HepG2 (cell line): Measurements from ENCODE around the gene ZNF563. TPM values are rescaled to one million over a fixed set of nuclear protein-coding genes. Genes with fewer than 3 reads are reported as not detected.

Experiments used
- ATF1 ChIP-seq: IDR thresholded peaks from 2 replicates; pipeline ENCODE4 v1.6.1; 2016; ENCODE audit warnings: mild to moderate bottlenecking, control low read depth
- ATRX ChIP-seq: sonication (generic); formaldehyde crosslinking; IDR thresholded peaks from 2 replicates; pipeline ENCODE4 v1.4.0; 2020; ENCODE audit warnings: missing genetic modification reagents, borderline replicate concordance
- CHCHD3 ChIP-seq: sonication (generic); formaldehyde crosslinking; IDR thresholded peaks from 2 replicates; pipeline ENCODE4 v1.8.0; 2022; ENCODE audit warnings: mild to moderate bottlenecking, missing genetic modification reagents, moderate library complexity
- GABPB1 ChIP-seq: IDR thresholded peaks from 2 replicates; pipeline ENCODE4 v1.6.1; 2016; ENCODE audit warnings: mild to moderate bottlenecking, missing genetic modification reagents, moderate library complexity, missing compliant biosample characterization
- HIC2 ChIP-seq: sonication (generic); formaldehyde crosslinking; IDR thresholded peaks from 2 replicates; pipeline ENCODE4 v1.9.0; 2022; ENCODE audit warnings: low read depth, missing genetic modification reagents
- HNRNPL ChIP-seq: fragments of 200-400 bp; formaldehyde crosslinking; IDR thresholded peaks from 2 replicates; pipeline ENCODE4 v1.6.1; 2017; ENCODE audit warnings: mild to moderate bottlenecking, low read depth, low read length
- MYPOP ChIP-seq: sonication (generic); formaldehyde crosslinking; IDR thresholded peaks from 2 replicates; pipeline ENCODE4 v1.8.1; 2023; ENCODE audit warnings: mild to moderate bottlenecking, moderate library complexity, missing genetic modification reagents
- PLSCR1 ChIP-seq: sonication (generic); formaldehyde crosslinking; IDR thresholded peaks from 2 replicates; pipeline ENCODE4 v1.5.0; 2020; ENCODE audit warnings: missing genetic modification reagents, mild to moderate bottlenecking, borderline replicate concordance
- PRPF4 ChIP-seq: fragments of 200-400 bp; formaldehyde crosslinking; IDR thresholded peaks from 2 replicates; pipeline ENCODE4 v1.6.1; 2016; ENCODE audit warnings: low read length, low read depth; ENCODE audit not compliant: poor library complexity, severe bottlenecking
- SP4 ChIP-seq: sonication (generic); formaldehyde crosslinking; IDR thresholded peaks from 2 replicates; pipeline ENCODE4 v1.8.1; 2023; ENCODE audit warnings: mild to moderate bottlenecking, missing genetic modification reagents
- TAF15 ChIP-seq: fragments of 200-400 bp; formaldehyde crosslinking; IDR thresholded peaks from one replicate; pipeline ENCODE4 v1.6.1; 2018; ENCODE audit warnings: mild to moderate bottlenecking, low read depth, low read length; ENCODE audit not compliant: poor library complexity, severe bottlenecking
- TEAD3 ChIP-seq: optimal IDR thresholded peaks from 2 replicates; pipeline ENCODE3; 2016; ENCODE audit warnings: borderline replicate concordance
- TP53 ChIP-seq: sonication (generic); formaldehyde crosslinking; conservative IDR thresholded peaks from 2 replicates; pipeline ENCODE4 v1.4.0; 2020; ENCODE audit warnings: missing genetic modification reagents
- U2AF2 ChIP-seq: fragments of 200-400 bp; formaldehyde crosslinking; IDR thresholded peaks from 2 replicates; pipeline ENCODE4 v1.6.1; 2017; ENCODE audit warnings: low read depth, mild to moderate bottlenecking, low read length
- ZBTB38 ChIP-seq: sonication (generic); formaldehyde crosslinking; IDR thresholded peaks from 2 replicates; pipeline ENCODE4 v1.5.1; 2020; ENCODE audit warnings: mild to moderate bottlenecking, missing genetic modification reagents
- ZFP36L2 ChIP-seq: sonication (generic); formaldehyde crosslinking; IDR thresholded peaks from 2 replicates; pipeline ENCODE4 v1.4.0; 2020; ENCODE audit warnings: missing genetic modification reagents
- ZNF12 ChIP-seq: sonication (generic); formaldehyde crosslinking; IDR thresholded peaks from 2 replicates; pipeline ENCODE4 v1.5.0; 2020; ENCODE audit warnings: missing genetic modification reagents
- ZNF7 ChIP-seq: IDR thresholded peaks from 2 replicates; pipeline ENCODE4 v1.6.1; 2016; ENCODE audit warnings: missing biosample characterization, missing genetic modification reagents
- ZNF710 ChIP-seq: sonication (generic); formaldehyde crosslinking; IDR thresholded peaks from 2 replicates; pipeline ENCODE4 v1.5.0; 2020; ENCODE audit warnings: mild to moderate bottlenecking, missing genetic modification reagents, borderline replicate concordance
- ZNF816 ChIP-seq: sonication (generic); formaldehyde crosslinking; IDR thresholded peaks from 2 replicates; pipeline ENCODE4 v1.8.0; 2022; ENCODE audit warnings: missing genetic modification reagents, mild to moderate bottlenecking, borderline replicate concordance
- ZSCAN29 ChIP-seq: sonication (generic); formaldehyde crosslinking; conservative IDR thresholded peaks from 2 replicates; pipeline ENCODE4 v1.4.0; 2020; ENCODE audit warnings: mild to moderate bottlenecking, missing genetic modification reagents
- polyA plus RNA-seq, 8 experiments: library from polyadenylated mRNA; depleted of rRNA in 3 of 8; stranded (reverse) in 7 of 8; unstranded in 1 of 8; fragments of >200 nt; fragmentation: Illumina TruSeq in 4 of 8; extraction: Trizol in 4 of 8; gene quantifications; 2 replicates each; pipeline versions ENCODE4 v1.2.1 to v1.2.3, GENCODE V29; 2011 to 2016; ENCODE audit warnings: low read depth in 4 of 8, missing spikeins in 1 of 8, mixed read lengths in 1 of 8; ENCODE audit not compliant: insufficient read depth in 1 of 8
- total RNA-seq, 5 experiments: library from RNA; depleted of rRNA; stranded (reverse); fragments of >200 nt; fragmentation: Illumina TruSeq; extraction: Trizol; gene quantifications; 2 replicates each; pipeline ENCODE4 v1.2.3, GENCODE V29; 2016; ENCODE audit warnings: low read depth in 1 of 5

ZNF563 gene
- total and polyA plus RNA-seq, 2 of the 13 experiments (the other 11 are each of a cell fraction or from before 2014, with no cell fraction given): 7.5 to 19.5 TPM

- TF ChIP-seq U2AF2 (peak; percentile 30; the same call in 1 of the 2 replicates), PLSCR1 (CRISPR knock-in tag) (no peak), GABPB1 (CRISPR knock-in tag) (peak; percentile 63), ZNF816 (CRISPR knock-in tag) (no peak), CHCHD3 (CRISPR knock-in tag) (no peak), HIC2 (CRISPR knock-in tag) (peak; percentile 40; the same call in 1 of the 2 replicates), ZSCAN29 (CRISPR knock-in tag) (no peak), ZNF710 (CRISPR knock-in tag) (no peak; the same call in 1 of the 2 replicates), ZBTB38 (CRISPR knock-in tag) (peak; percentile 62), TP53 (CRISPR knock-in tag) (no peak), ZNF7 (CRISPR knock-in tag) (no peak), ATF1 (CRISPR knock-in tag) (no peak), HNRNPL (peak; percentile 77; the same call in 1 of the 2 replicates), TEAD3 (CRISPR knock-in tag) (peak; percentile 67), SP4 (peak; percentile 98), ATRX (CRISPR knock-in tag) (no peak), ZFP36L2 (CRISPR knock-in tag) (no peak), TAF15 (peak; percentile 32), ZNF12 (0 out of 2 replicates have a peak, but pooled peaks have one; percentile 13), PRPF4 (no peak), MYPOP (CRISPR knock-in tag) (peak; percentile 64; the same call in 1 of the 2 replicates)
These were observed at the start of gene ZNF563 (continued) for GRCh38 chr19:12333162-12334159.
